ENCODE data around the gene ELOVL6.

GRCh38 chr4:110108422-110108821, 90.0 kb downstream of the ELOVL6 start:
- TF ChIP-seq CTCF (IDR thresholded peaks at IDR 0.05; ENCODE audit: low read depth, low read length, missing input control) (no peak), TAF1 (conservative IDR thresholded peaks at IDR 0.05) (no peak), MAX (IDR thresholded peaks at IDR 0.05) (no peak), RXRA (IDR thresholded peaks at IDR 0.05) (no peak), RAD21 (IDR thresholded peaks at IDR 0.05) (no peak), GABPA (IDR thresholded peaks at IDR 0.05 in 1 of 2, conservative IDR thresholded peaks at IDR 0.05 in 1 of 2) (no peak), YY1 (IDR thresholded peaks at IDR 0.05) (no peak)
